Keratinocyte (primary cell): ENCODE measurements around the gene DIP2C. TPM values are rescaled to one million over a fixed set of nuclear protein-coding genes. Genes with fewer than 3 reads are reported as not detected.

ENCODE experiments used
- DNase-seq: peaks from one replicate; pipeline ENCODE4 v3.0.0-alpha.2; 2011; ENCODE audit warnings: low read depth, missing footprints, low spot score
- FAIRE-seq: peaks from 2 replicates; lab custom pipeline; 2011; peaks lifted over from hg19 to GRCh38; lab: Jason Lieb, UNC
- H2AFZ ChIP-seq: 2 replicates; pipeline ENCODE4 v1.6.0; 2012; ENCODE audit warnings: low read length, control low read depth, inconsistent platforms; ENCODE audit not compliant: control insufficient read depth
- H3K27ac ChIP-seq: 2 replicates; pipeline ENCODE4 v1.5.1; 2011; ENCODE audit warnings: low read length; ENCODE audit not compliant: control insufficient read depth, insufficient read depth
- H3K27me3 ChIP-seq: 3 replicates; pipeline ENCODE4 v1.6.0; 2011; ENCODE audit warnings: low read length; ENCODE audit not compliant: control insufficient read depth, insufficient read depth; ENCODE audit errors: extremely low read depth
- H3K36me3 ChIP-seq, 2 experiments: 2 replicates in 1 of 2; 3 replicates in 1 of 2; pipeline ENCODE4 v1.5.1; 2011; ENCODE audit warnings: low read length in 2 of 2, mild to moderate bottlenecking in 1 of 2; ENCODE audit not compliant: control insufficient read depth in 2 of 2, insufficient read depth in 2 of 2; ENCODE audit errors: extremely low read depth in 1 of 2
- H3K4me1 ChIP-seq: 3 replicates; pipeline ENCODE4 v1.5.1; 2011; ENCODE audit warnings: low read length; ENCODE audit not compliant: control insufficient read depth, insufficient read depth; ENCODE audit errors: extremely low read depth
- H3K4me2 ChIP-seq: 3 replicates; pipeline ENCODE4 v1.6.0; 2011; ENCODE audit warnings: low read depth, low read length; ENCODE audit not compliant: control insufficient read depth, insufficient read depth; ENCODE audit errors: extremely low read depth
- H3K4me3 ChIP-seq, 3 experiments: fragments of 200-600 bp in 1 of 3; sonication (generic) in 1 of 3; 2 replicates in 2 of 3; 3 replicates in 1 of 3; pipeline ENCODE4 v1.5.1; 2011 to 2016; ENCODE audit warnings: low read length in 3 of 3, mild to moderate bottlenecking in 3 of 3, control low read depth in 2 of 3, inconsistent platforms in 1 of 3, low read depth in 1 of 3, mixed read lengths in 1 of 3, mixed run types in 1 of 3, moderate library complexity in 1 of 3; ENCODE audit not compliant: control insufficient read depth in 2 of 3, insufficient read depth in 2 of 3; ENCODE audit errors: extremely low read depth in 1 of 3
- H3K79me2 ChIP-seq: 2 replicates; pipeline ENCODE4 v1.6.0; 2012; ENCODE audit warnings: low read length; ENCODE audit not compliant: control insufficient read depth, insufficient read depth
- H3K9ac ChIP-seq: 3 replicates; pipeline ENCODE4 v1.6.0; 2011; ENCODE audit warnings: low read length; ENCODE audit not compliant: control insufficient read depth, insufficient read depth; ENCODE audit errors: extremely low read depth
- H3K9me1 ChIP-seq: 3 replicates; pipeline ENCODE4 v1.6.0; 2011; ENCODE audit warnings: low read length; ENCODE audit not compliant: control insufficient read depth, insufficient read depth; ENCODE audit errors: extremely low read depth
- H3K9me3 ChIP-seq: 2 replicates; pipeline ENCODE4 v1.5.1; 2012; ENCODE audit warnings: low read depth, low read length; ENCODE audit not compliant: control insufficient read depth
- H4K20me1 ChIP-seq: 3 replicates; pipeline ENCODE4 v1.6.0; 2011; ENCODE audit warnings: low read length; ENCODE audit not compliant: control insufficient read depth, insufficient read depth; ENCODE audit errors: extremely low read depth
- EZH2 ChIP-seq: IDR thresholded peaks from one replicate; pipeline ENCODE4 v1.6.1; 2012; ENCODE audit warnings: inconsistent platforms, mild to moderate bottlenecking, low read length, moderate library complexity
- dilution Hi-C: fragments of 300-500 bp; cut with MboI; formaldehyde crosslinking; loops from one replicate; pipeline ENCODE4 v1.7.0; 2020; ENCODE audit warnings: low sequenced_read_pairs; ENCODE audit not compliant: extremely low pct_ligation_motif_present
- polyA plus RNA-seq, 5 experiments: library from polyadenylated mRNA; depleted of rRNA in 3 of 5; stranded (reverse) in 3 of 5; stranded (forward) in 1 of 5; unstranded in 1 of 5; fragments of >200 nt; gene quantifications; 1 replicate in 1 of 5; 2 replicates in 3 of 5; 3 replicates in 1 of 5; pipeline versions ENCODE4 v1.2.1 to v1.2.3, GENCODE V29; 2011 to 2012; ENCODE audit warnings: missing spikeins in 2 of 5, low read depth in 1 of 5, low replicate concordance in 1 of 5
- TF ChIP-seq, protein P1 (sequence below), 3 experiments: IDR thresholded peaks in 1 of 3; conservative IDR thresholded peaks in 1 of 3; optimal IDR thresholded peaks in 1 of 3; 2 replicates in 2 of 3; 3 replicates in 1 of 3; pipeline versions ENCODE3 to v1.5.1; 2011; ENCODE audit warnings: low read length in 3 of 3, mild to moderate bottlenecking in 3 of 3, moderate library complexity in 2 of 3, control low read depth in 1 of 3, inconsistent platforms in 1 of 3; ENCODE audit not compliant: insufficient read depth in 2 of 3; ENCODE audit errors: extremely low read depth in 1 of 3

Gene DIP2C
- polyA plus RNA-seq, 1 donor (not counting 4 experiments of a cell fraction or from before 2014, with no cell fraction given), result 1.3 TPM

DNA sequence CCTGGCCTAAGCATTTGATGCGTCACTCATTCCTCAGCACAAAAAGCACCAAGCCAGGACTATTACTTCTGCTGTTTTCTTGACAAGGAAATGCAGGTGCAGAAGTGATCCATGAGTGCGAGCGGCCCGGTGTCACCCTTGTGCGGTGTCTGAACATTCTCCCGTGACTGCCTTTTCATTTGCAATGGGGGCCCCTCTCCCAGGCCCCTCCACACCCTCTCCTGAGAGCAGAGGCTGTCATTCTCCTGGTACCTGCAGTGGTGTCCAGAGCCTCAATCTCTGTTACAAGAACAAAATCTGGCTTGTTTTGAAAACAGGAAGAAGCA, 213.1 kb downstream of the DIP2C start:
- Histone ChIP-seq H2AFZ (no peak overlapping the region), H3K79me2 (no peaks in the 10 kb centered on the region), H4K20me1 (no peaks in the 10 kb centered on the region), H3K27me3 (no peaks in the 10 kb centered on the region), H3K4me3 (no peak overlapping the region), H3K9ac (no peak overlapping the region), H3K9me1 (no peaks in the 10 kb centered on the region), H3K36me3 (no peaks in the 10 kb centered on the region), H3K4me1 (no peaks in the 10 kb centered on the region), H3K4me2 (no peak overlapping the region), H3K9me3 (peaks cover 2% of the 10 kb centered on the region), H3K27ac (no peak overlapping the region)
- DNase-seq (no peak), FAIRE-seq (no peak)
- dilution Hi-C loops, result no loop called here
- TF ChIP-seq, protein P1, sequence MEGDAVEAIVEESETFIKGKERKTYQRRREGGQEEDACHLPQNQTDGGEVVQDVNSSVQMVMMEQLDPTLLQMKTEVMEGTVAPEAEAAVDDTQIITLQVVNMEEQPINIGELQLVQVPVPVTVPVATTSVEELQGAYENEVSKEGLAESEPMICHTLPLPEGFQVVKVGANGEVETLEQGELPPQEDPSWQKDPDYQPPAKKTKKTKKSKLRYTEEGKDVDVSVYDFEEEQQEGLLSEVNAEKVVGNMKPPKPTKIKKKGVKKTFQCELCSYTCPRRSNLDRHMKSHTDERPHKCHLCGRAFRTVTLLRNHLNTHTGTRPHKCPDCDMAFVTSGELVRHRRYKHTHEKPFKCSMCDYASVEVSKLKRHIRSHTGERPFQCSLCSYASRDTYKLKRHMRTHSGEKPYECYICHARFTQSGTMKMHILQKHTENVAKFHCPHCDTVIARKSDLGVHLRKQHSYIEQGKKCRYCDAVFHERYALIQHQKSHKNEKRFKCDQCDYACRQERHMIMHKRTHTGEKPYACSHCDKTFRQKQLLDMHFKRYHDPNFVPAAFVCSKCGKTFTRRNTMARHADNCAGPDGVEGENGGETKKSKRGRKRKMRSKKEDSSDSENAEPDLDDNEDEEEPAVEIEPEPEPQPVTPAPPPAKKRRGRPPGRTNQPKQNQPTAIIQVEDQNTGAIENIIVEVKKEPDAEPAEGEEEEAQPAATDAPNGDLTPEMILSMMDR (optimal IDR thresholded peaks at IDR 0.05 in 1 of 3, IDR thresholded peaks at IDR 0.05 in 1 of 3, conservative IDR thresholded peaks at IDR 0.05 in 1 of 3; ENCODE audit: extremely low read depth in 1 of 3, insufficient read depth in 2 of 3, low read length in 3 of 3), result no peak
- no peak for TF ChIP-seq EZH2

DNA sequence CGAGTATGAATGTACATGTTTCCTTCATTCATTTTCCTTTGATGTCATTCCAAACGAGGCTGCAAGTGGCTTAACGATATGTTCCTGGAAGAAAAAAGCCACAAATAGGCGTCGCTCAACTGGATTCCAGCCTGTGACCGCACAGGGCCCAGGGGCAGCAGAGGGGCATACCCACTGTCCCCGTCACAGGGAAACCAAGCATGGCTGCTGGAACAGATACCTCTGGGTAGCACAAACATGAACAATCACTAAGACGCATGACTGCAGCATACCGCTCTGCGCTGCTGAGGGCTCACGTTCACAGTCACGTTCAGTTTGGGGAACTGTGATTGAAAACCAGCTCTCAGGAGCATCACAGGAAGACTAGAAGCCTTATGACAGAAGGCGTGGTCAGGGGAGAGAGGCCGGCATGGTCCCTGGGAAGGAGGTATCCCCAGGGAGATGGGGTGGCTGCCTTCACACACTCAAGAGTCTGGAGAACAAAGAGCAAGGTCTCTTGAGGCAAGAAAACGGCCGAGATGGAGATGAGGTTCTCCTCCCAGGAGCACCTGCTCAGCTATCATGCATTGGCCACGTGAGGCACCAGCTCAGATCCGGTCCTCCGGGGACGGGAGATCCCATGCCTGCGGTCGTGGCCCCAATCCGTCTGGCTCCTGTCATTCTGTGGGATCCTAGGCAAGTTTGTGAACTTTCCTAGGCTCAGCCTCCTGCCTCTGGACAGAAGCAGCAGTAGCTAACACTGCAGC, 213.6 kb downstream of the DIP2C start:
- Histone ChIP-seq H3K27ac (no peak overlapping the region), H4K20me1 (no peaks in the 10 kb centered on the region), H3K4me3 (no peak overlapping the region), H3K27me3 (no peaks in the 10 kb centered on the region), H3K9ac (no peak overlapping the region), H3K36me3 (no peaks in the 10 kb centered on the region), H2AFZ (no peak overlapping the region), H3K9me1 (no peaks in the 10 kb centered on the region), H3K4me1 (no peaks in the 10 kb centered on the region), H3K4me2 (no peak overlapping the region), H3K9me3 (peaks cover 2% of the 10 kb centered on the region), H3K79me2 (no peaks in the 10 kb centered on the region)
- FAIRE-seq (no peak), DNase-seq (no peak)
- dilution Hi-C loops, result no loop called here
- TF ChIP-seq EZH2, result no peak
- TF ChIP-seq, protein P1 (optimal IDR thresholded peaks at IDR 0.05 in 1 of 3, IDR thresholded peaks at IDR 0.05 in 1 of 3, conservative IDR thresholded peaks at IDR 0.05 in 1 of 3; ENCODE audit: extremely low read depth in 1 of 3, insufficient read depth in 2 of 3, low read length in 3 of 3), result no peak
